Erythroblast (primary cell): Measurements from ENCODE around the gene C19orf81.

Source experiments
- GATA1 ChIP-seq: IDR thresholded peaks from 2 replicates; pipeline ENCODE4 v1.6.1; 2011; ENCODE audit warnings: low read depth, mild to moderate bottlenecking, control low read depth, low read length, moderate library complexity
- POLR2A ChIP-seq: IDR thresholded peaks from 2 replicates; pipeline ENCODE4 v1.6.1; 2011; ENCODE audit warnings: mild to moderate bottlenecking, low read length

- TF ChIP-seq POLR2A (no peak), GATA1 (no peak)
Measured at GRCh38 chr19:50626011-50626410, 23.2 kb upstream of the C19orf81 start.
